ENCODE results near the gene ADAP1.

DNA sequence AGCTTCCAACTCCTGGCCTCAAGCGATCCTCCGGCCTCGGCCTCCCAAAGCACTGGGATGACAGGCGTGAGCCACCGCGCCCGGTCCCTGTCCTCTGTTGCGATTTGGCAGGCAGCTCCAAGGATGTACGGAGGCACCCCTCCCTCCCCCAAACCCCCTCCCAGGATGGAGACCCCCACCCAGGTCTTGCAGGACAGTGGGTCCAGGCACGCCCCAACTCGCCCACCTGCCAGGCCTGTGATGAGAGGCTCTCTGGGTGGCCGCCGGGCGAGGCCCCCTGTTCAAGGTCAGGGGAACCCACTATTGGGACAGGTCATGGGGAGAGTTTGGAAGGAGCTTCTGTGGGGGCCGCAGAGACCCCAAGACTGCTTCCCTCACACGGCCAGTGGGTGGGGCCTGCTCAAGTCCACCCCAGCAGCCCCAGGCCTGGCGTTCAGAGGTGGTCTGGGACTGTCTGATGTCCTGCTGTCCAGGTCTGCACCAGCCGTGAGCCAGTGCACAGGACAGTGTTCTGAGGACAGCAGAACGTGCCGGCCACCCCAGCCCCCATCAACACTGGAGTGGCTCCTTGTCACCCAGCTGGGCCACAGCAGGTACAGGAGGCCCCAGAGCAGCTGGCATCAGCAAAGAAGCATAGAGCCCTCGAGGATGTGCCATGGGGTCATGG is 2.5 kb downstream of the ADAP1 start:
- TF ChIP-seq, protein P1, sequence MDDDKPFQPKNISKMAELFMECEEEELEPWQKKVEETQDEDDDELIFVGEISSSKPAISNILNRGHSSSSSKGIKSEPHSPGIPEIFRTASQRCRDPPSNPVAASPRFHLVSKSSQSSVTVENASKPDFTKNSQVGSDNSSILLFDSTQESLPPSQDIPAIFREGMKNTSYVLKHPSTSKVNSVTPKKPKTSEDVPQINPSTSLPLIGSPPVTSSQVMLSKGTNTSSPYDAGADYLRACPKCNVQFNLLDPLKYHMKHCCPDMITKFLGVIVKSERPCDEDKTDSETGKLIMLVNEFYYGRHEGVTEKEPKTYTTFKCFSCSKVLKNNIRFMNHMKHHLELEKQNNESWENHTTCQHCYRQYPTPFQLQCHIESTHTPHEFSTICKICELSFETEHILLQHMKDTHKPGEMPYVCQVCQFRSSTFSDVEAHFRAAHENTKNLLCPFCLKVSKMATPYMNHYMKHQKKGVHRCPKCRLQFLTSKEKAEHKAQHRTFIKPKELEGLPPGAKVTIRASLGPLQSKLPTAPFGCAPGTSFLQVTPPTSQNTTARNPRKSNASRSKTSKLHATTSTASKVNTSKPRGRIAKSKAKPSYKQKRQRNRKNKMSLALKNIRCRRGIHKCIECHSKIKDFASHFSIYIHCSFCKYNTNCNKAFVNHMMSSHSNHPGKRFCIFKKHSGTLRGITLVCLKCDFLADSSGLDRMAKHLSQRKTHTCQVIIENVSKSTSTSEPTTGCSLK (tag by site-specific recombination; IDR thresholded peaks at IDR 0.05), result no peak
- TF ChIP-seq ZBTB1 (tag by site-specific recombination; IDR thresholded peaks at IDR 0.05) (no peak), ZNF707 (tag by site-specific recombination; IDR thresholded peaks at IDR 0.05) (no peak), ZNF24 (tag by site-specific recombination; IDR thresholded peaks at IDR 0.05) (no peak), ZNF266 (tag by site-specific recombination; IDR thresholded peaks at IDR 0.05; ENCODE audit: low read depth) (no peak), ZNF274 (IDR thresholded peaks at IDR 0.05; ENCODE audit: low read length) (no peak), ZNF274 (tag by site-specific recombination; IDR thresholded peaks at IDR 0.05; ENCODE audit: borderline replicate concordance) (no peak), ZXDB (tag by site-specific recombination; IDR thresholded peaks at IDR 0.05) (no peak), OVOL3 (tag by site-specific recombination; IDR thresholded peaks at IDR 0.05) (no peak), RBAK (tag by site-specific recombination; IDR thresholded peaks at IDR 0.05) (no peak), TCF7L2 (IDR thresholded peaks at IDR 0.05; ENCODE audit: borderline replicate concordance, low read depth, low read length) (no peak)
- TF ChIP-seq, protein P2, sequence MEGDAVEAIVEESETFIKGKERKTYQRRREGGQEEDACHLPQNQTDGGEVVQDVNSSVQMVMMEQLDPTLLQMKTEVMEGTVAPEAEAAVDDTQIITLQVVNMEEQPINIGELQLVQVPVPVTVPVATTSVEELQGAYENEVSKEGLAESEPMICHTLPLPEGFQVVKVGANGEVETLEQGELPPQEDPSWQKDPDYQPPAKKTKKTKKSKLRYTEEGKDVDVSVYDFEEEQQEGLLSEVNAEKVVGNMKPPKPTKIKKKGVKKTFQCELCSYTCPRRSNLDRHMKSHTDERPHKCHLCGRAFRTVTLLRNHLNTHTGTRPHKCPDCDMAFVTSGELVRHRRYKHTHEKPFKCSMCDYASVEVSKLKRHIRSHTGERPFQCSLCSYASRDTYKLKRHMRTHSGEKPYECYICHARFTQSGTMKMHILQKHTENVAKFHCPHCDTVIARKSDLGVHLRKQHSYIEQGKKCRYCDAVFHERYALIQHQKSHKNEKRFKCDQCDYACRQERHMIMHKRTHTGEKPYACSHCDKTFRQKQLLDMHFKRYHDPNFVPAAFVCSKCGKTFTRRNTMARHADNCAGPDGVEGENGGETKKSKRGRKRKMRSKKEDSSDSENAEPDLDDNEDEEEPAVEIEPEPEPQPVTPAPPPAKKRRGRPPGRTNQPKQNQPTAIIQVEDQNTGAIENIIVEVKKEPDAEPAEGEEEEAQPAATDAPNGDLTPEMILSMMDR (tag by site-specific recombination; IDR thresholded peaks at IDR 0.05), result no peak
- TF ChIP-seq, protein P3, sequence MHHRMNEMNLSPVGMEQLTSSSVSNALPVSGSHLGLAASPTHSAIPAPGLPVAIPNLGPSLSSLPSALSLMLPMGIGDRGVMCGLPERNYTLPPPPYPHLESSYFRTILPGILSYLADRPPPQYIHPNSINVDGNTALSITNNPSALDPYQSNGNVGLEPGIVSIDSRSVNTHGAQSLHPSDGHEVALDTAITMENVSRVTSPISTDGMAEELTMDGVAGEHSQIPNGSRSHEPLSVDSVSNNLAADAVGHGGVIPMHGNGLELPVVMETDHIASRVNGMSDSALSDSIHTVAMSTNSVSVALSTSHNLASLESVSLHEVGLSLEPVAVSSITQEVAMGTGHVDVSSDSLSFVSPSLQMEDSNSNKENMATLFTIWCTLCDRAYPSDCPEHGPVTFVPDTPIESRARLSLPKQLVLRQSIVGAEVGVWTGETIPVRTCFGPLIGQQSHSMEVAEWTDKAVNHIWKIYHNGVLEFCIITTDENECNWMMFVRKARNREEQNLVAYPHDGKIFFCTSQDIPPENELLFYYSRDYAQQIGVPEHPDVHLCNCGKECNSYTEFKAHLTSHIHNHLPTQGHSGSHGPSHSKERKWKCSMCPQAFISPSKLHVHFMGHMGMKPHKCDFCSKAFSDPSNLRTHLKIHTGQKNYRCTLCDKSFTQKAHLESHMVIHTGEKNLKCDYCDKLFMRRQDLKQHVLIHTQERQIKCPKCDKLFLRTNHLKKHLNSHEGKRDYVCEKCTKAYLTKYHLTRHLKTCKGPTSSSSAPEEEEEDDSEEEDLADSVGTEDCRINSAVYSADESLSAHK (tag by site-specific recombination; IDR thresholded peaks at IDR 0.05), result no peak
